Measurements from ENCODE around the gene TBX18. TPM values are rescaled to one million over a fixed set of nuclear protein-coding genes. Genes with fewer than 3 reads are reported as not detected.

Gene TBX18
- total and polyA plus RNA-seq, 9 of the 15 experiments (the other 6 are each of a cell fraction or from before 2014, with no cell fraction given): 4.0 to 36.1 (median 20.7) TPM

DNA sequence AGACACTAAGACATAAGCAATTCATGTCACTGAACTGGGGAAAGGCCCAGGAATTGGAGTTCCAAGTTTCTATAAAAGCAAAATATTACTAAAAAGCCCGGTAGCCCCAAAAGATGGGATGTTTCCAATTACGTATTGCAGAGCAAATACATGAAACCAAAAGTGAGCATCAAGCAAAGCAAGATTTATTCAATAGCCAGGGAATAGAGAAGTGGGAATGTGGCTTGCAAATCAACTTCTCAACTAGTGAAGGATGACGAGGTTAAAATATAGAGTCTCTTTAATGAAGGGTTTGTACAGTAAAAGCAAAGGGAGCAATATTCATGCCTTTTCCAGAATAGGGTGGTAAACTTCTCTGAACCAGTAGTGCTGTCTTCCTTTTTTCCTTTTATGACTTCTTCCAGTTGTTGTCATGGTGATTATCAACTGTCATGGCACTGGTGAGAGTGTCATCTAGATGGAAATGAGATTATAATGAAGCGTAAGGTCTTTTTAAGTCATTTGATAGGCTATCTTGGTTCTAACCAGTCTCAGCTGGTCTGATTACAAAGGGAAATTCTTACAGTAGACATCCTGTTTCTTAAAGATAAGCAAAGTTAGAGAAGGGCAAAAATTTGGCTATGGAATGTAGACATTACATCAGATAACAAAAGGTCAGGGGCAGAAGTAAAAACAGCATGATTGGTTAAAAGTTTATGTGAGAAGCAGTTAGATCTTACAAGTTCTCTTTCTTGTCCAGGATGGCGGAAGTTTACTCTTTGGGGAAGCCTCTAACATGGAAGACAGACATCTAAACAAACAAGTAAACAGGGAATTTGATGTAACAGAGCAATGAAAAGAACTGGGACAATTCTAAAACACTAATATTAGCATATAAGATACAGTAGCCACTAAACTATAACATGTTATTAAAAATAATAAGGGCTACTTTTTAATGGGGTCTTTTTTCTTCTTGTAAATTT, 96.9 kb downstream of the TBX18 start (continued):
- TF ChIP-seq NCOR1 (IDR thresholded peaks at IDR 0.05) (peak; percentile 69), FOSL1 (tag; conservative IDR thresholded peaks at IDR 0.05) (peak; percentile 94), GATAD2B (IDR thresholded peaks at IDR 0.05; ENCODE audit: borderline replicate concordance) (no peak), ATF3 (IDR thresholded peaks at IDR 0.05) (peak; percentile 48; the same call in 1 of the 2 replicates), ATF3 (CRISPR knock-in tag; conservative IDR thresholded peaks at IDR 0.05) (no peak), ZNF696 (CRISPR knock-in tag; conservative IDR thresholded peaks at IDR 0.05) (no peak), DPF2 (IDR thresholded peaks at IDR 0.05) (peak; percentile 65), CXXC5 (CRISPR knock-in tag; IDR thresholded peaks at IDR 0.05) (peak; percentile 13; the same call in 1 of the 2 replicates), SMARCE1 (IDR thresholded peaks at IDR 0.05) (peak; percentile 63; the same call in 1 of the 2 replicates), BMI1 (IDR thresholded peaks at IDR 0.05; ENCODE audit: low read length) (peak; percentile 55; the same call in 1 of the 2 replicates), SRF (CRISPR knock-in tag; IDR thresholded peaks at IDR 0.05) (0 out of 4 replicates have a peak, but pooled peaks of 1 of the 2 experiments have one; percentile 19), RFX1 (IDR thresholded peaks at IDR 0.05) (peak; percentile 90), FOXM1 (IDR thresholded peaks at IDR 0.05; ENCODE audit: low read depth) (peak; percentile 44; the same call in 1 of the 2 replicates), FOXM1 (CRISPR knock-in tag; IDR thresholded peaks at IDR 0.05; ENCODE audit: low read depth) (no peak), GATA2 (CRISPR knock-in tag; IDR thresholded peaks at IDR 0.05) (no peak), FIP1L1 (IDR thresholded peaks at IDR 0.05; ENCODE audit: low read depth, low read length, poor library complexity, severe bottlenecking) (no peak), ZBTB12 (CRISPR knock-in tag; IDR thresholded peaks at IDR 0.05) (no peak), CSDE1 (IDR thresholded peaks at IDR 0.05) (peak in 1 of 2 experiments; percentile 35; a peak in 1 of 4 replicates), CBFA2T2 (conservative IDR thresholded peaks at IDR 0.05) (peak; percentile 39; the same call in 1 of the 2 replicates)
- TF ChIP-seq, protein P1, sequence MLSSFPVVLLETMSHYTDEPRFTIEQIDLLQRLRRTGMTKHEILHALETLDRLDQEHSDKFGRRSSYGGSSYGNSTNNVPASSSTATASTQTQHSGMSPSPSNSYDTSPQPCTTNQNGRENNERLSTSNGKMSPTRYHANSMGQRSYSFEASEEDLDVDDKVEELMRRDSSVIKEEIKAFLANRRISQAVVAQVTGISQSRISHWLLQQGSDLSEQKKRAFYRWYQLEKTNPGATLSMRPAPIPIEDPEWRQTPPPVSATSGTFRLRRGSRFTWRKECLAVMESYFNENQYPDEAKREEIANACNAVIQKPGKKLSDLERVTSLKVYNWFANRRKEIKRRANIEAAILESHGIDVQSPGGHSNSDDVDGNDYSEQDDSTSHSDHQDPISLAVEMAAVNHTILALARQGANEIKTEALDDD (IDR thresholded peaks at IDR 0.05): peak; percentile 83
- TF ChIP-seq, protein P2, sequence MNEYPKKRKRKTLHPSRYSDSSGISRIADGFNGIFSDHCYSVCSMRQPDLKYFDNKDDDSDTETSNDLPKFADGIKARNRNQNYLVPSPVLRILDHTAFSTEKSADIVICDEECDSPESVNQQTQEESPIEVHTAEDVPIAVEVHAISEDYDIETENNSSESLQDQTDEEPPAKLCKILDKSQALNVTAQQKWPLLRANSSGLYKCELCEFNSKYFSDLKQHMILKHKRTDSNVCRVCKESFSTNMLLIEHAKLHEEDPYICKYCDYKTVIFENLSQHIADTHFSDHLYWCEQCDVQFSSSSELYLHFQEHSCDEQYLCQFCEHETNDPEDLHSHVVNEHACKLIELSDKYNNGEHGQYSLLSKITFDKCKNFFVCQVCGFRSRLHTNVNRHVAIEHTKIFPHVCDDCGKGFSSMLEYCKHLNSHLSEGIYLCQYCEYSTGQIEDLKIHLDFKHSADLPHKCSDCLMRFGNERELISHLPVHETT (CRISPR knock-in tag; conservative IDR thresholded peaks at IDR 0.05 in 1 of 2, IDR thresholded peaks at IDR 0.05 in 1 of 2): peak in 1 of 2 experiments; percentile 69; a peak in 1 of 4 replicates
- TF ChIP-seq, protein P3, sequence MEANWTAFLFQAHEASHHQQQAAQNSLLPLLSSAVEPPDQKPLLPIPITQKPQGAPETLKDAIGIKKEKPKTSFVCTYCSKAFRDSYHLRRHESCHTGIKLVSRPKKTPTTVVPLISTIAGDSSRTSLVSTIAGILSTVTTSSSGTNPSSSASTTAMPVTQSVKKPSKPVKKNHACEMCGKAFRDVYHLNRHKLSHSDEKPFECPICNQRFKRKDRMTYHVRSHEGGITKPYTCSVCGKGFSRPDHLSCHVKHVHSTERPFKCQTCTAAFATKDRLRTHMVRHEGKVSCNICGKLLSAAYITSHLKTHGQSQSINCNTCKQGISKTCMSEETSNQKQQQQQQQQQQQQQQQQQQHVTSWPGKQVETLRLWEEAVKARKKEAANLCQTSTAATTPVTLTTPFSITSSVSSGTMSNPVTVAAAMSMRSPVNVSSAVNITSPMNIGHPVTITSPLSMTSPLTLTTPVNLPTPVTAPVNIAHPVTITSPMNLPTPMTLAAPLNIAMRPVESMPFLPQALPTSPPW (CRISPR knock-in tag; IDR thresholded peaks at IDR 0.05): no peak
